NCI-H2196 treated with DMSO at 0.1 percent for 48 hours (cell line): Measurements from ENCODE around the gene ITGB1.
"Not testable (repeated sequence)": the region's sequence is repeated elsewhere in the genome, so short reads cannot be mapped to it uniquely, and the experiment has no call there.

Experiments
- DNase-seq: peaks from one replicate; lab custom pipeline; 2025; ENCODE audit not compliant: unreplicated experiment; lab: John Stamatoyannopoulos, UW

ITGB1 gene

DNA sequence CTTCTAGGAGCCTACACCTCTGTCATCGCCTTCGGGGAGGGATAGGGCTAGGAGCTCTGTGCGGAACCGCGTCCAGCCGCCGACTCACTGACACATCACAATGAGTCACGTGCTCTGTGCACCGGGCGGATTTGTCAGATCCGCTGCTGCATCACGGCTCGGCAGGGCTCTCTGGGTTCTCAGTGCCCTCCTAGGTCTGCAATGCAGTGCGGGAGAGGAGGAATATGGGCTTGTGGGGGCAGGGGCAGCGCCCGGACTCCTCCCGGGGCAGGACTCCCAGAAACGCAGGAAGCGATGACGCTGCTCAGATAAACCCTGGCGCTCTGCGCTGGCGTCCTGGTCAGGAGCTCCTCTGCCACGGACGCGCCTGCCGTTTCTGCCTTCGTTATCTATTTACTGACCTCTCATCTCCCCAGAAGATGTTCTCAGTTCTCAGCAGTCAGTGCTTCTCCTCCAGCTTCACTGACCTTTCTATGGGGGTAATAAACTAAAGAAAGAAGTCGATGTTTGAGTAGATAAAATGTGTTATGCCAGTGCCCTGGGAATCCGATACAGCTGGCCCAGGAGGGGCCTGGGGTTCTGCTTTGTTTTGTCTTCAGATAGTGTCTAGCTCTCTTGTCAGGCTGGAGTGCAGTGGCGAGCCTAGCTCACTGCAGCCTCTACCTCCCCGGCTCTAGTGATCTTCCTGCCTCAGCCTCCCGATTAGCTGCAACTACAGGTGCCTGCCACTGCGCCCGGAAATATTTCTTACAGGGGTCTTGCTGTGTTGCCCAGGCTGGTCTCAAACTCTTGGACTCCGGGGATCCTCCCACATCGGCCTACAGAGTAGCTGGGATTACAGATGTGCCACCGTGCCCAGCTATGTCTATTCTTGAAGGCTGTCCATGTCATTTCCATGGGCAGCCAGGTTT is 22.8 kb upstream of the ITGB1 start:
- DNase-seq, result peak; percentile 54

DNA sequence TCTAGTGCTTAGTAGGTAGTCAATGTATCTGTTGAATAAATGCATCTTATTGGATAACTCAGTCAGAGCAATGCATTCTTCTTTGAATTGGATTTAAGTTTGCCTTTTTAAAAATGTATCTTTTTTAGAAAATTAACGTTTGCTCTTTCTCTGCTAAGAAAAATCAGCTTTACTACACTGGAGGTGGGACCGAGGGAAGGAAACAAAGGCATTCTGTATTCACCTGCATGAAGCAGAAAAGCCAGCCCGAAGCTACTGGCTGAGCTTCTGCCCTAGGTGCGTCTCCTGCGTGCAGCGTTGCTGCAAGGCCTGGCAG is 22.2 kb upstream of the ITGB1 start:
- DNase-seq, result no peak

DNA sequence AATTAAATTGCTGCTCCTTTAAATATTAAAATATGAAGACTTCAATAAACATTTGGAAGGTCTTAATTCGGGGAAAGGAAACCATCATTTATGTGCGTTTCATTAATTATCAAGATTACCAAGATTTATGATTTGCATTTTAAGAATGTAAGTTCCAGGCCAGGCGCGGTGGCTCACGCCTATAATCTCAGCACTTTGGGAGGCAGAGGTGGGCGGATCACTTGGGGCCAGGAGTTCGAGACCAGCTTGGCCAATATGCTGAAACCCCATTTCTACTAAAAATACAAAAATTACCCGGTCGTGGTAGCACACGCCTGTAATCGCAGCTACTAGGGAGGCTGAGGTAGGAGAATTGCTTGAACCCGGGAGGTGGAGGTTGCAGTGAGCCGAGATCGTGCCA is 21.7 kb upstream of the ITGB1 start:
- DNase-seq, result not testable (repeated sequence)

DNA sequence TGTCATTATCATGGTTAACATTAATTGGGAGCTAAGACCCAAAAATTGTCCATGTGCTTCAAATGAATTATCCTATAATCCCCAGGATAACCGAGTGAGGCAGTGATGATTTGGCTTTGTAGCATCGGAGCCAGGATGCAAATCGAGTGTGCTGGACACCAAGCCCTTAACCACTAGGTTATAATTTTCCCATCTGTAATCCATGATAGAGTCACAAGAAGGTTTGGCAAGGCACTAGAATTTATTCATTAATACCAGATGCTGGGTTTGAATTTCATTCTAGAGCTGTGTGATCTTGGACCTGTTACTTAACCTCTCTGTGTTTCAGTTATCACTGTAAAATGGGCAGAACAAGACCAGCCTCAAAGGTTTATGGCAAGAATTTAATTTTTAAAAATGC is 21.0 kb upstream of the ITGB1 start:
- no peak for DNase-seq

- not testable (repeated sequence) for DNase-seq
Measured at GRCh38 chr10:32977846-32978809, 20.1 kb upstream of the ITGB1 start.

GRCh38 chr10:32976338-32976737 is 18.3 kb upstream of the ITGB1 start:
- DNase-seq, result no peak

- no peak for DNase-seq
Measured at GRCh38 chr10:32972929-32973328, 14.9 kb upstream of the ITGB1 start.

DNA sequence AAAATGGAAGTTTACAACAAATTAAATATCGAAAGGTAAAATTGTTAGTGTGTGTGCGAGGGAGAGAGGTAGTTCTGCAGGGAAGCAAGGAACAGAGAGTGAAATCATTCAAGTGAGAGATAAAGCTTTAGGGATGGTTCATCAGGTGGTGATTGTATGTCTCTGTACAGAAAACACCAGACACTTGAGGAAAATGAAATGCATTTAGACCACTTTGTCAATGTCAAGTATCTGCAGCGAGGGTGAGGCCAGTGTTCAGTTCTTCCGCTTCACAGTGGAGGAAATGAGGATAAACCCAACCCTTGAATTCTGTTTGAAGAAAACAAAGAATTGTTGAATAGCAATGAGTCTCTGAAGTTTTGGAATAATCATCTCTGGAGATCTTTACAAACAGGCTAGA is 14.4 kb upstream of the ITGB1 start:
- no peak for DNase-seq

DNA sequence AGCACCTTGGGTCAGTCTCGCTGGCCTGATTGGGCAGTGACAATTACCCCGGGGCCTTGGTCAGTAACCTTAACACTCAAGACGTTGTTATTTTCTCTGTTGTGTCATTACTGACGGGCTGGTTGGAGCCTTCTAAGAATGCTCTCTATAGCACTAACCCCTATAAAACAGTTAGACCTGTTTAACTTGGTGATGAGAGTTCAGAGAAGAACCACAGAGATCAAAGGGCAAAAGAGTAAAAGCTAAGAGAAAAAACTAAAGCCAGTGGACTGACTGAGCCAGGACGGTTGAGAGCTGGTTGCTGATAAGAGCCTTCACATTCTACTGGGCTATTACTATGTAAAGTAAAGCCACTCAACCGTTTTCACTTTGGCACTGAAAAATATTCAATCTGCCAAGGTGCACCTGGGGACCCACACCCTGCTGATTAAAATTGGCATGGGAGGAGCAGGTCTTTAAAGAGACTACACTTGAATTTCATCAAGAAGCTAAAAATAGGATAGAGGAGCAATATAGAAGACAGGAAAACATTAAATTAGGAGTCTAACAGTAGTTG is 13.6 kb upstream of the ITGB1 start:
- DNase-seq, result no peak

DNA sequence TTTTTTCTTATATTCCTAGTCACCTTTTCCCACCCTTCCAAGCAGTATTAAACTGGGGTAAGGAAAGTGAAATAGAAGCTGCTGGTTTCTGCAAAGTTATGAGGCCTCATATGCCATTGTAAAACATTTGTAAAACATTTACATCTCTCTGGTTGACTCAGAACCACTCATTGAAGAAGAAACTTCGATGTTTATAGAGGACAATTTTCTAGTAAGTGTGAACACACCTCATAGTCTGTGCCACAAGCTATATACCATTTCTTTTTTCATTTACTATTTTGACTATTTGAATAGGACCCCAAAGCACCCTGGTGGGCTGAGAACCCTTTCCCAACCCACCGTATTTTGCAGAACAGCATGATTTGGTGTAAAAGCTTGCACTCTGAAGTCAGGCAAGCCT is 12.9 kb upstream of the ITGB1 start:
- DNase-seq, result no peak

- DNase-seq, result no peak
Measured at GRCh38 chr10:32964270-32964669, 6.2 kb upstream of the ITGB1 start.

DNA sequence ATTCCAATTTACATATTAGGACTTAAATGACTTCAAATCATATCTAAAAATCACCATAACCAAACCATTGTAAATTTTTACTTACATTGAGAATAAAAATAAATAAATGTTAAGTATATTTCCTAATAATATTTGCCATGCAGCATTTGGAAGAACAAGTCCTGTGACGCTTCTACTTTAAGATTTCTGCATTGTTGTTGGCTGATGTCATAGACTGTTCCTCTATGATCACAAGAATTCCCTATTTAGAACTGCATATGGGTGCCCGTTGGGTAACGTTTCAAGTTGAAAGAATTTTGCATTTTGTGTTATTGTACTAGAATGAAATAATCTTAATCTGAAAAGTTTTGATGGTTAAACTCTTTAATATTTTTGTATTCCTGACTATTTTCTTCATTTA is 5.1 kb upstream of the ITGB1 start:
- no peak for DNase-seq

DNA sequence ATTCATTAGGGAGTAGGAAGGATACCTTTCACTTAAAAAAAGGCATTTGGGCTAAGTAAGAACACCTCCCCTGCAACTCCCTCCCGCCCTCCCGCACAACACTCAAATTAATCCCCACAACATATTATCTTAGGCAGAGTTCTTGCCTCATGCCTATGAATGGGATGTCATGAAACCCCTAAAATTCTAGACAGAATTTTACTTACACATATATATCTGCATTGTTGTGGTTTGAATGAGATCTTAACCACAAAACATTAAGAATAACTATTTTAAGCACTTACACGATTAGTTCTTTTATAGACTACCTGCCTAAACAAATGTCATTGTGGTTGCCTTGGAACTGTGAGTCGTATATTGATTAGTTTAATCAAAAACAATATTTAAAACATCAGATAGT is 4.5 kb upstream of the ITGB1 start:
- DNase-seq, result no peak

- DNase-seq, result no peak
Measured at GRCh38 chr10:32961895-32962369, 3.9 kb upstream of the ITGB1 start.

GRCh38 chr10:32961343-32961894 is 3.4 kb upstream of the ITGB1 start:
- DNase-seq, result no peak

GRCh38 chr10:32960022-32960421 is 2.0 kb upstream of the ITGB1 start:
- DNase-seq, result no peak

DNA sequence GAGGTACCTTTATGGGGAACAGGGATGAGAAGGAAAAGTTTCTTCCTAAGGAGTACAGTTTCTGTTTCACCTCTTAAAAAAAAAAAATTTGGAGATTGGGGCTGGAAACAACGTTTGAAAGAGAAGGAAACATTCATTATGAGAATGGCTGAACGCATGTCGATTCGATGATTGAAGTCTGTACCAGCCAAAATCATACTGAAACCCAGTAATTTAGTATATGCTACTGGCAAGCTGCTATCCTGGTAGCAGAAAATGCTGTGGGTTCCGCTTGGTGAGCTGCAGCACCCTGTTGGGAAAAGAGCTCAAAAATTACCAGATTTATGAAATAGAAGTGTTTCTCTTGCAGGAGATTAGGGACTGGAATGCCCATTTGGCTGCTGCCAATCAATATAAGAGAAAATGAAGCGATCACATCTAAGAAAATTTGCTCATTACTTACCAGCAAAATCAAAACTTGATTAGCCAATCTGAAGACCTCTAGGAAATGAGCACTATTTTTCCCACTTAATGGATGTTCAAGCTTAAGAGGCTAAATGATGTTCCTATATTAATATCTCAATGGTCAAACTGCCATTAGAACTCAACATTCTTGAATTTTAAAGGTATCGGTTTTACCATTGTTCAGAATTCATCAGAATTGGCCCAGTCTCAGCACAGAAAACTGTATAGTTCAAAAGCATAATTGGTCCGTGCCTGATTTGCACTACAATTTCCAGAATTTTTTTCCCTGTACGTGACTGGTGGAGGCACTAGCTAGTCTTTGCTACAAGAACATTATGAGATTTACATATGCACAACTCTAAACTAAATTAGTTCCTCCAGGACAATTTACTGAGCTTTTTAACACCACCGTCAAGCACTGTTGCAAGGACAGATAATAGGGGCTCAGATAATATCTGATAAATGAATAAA is 1.2 kb upstream of the ITGB1 start:
- DNase-seq, result no peak

DNA sequence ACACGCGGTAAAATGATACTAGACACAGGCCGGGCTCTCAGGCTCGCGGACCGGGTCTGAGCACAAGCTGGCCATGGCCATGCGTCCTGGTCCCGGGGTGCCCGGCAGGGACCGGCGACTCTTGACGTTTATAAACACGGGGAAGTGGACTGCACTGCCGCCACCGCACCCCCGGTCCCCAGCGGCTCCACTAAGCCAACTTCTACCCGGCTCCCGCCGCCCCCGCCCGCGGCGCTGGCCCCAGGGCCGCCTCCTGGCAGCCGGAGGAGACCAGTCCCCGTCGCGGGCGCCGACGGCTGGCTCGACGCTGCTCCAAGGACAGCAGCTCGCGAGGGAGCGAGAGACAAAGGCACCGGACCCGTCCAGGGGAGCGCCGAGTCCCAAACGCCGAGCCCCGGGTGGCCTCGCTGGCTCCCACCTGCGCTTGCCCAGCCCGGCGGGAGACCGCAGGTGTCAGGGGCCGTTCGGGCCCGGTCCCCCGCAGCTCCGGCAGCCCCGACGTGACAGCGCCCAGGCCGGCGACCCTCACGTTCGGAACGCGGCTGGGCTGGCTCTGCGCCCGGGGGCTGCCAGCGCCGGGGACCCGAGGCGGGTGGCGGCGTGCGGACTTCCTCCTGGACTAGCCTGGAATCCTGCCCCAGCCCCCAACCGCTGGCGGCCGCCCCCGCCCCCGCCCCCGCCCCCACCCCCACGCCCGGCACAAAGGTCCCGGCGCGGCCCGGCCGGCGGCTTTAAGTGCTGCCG is 517 bp downstream of the ITGB1 start:
- no peak for DNase-seq

DNA sequence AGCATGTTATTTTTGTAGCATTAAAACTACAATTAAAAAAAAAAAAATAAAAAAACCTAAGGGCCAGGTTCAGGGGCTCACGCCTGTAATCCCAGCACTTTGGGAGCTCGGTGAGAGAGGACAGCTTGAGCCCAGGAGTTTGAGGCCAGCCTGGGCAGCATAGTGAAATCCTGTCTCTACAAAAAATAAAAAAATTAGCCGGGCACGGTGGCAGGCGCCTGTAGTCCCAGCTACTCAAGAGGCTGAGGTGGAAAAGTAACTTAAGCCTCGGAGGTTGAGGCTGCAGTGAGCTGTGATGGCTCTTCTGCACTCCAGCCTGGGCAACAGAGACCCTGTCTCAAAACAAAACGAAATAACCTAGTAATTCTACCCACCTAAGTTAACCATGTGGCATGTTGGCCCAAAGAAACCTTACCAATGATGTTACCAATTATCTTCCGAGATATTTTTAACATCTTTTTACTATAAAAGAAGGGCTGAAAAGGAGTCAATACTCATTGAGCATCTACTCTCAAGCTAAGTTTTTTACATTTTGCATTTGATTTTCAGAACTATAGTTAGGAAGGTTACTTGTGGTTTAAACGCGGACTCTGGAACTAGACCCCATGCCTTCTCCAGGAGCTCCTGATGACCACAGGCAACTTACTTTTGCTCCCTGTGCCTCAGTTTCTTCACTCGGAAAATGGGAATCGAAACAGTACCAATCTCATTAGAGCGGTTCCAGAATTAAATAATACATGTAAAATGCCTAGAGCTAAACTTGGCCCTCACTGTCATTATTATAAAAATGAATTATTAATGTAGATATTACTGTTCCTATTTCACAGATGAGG is 1.4 kb downstream of the ITGB1 start:
- DNase-seq, result no peak
